Muscle of leg (tissue), 11 donors: Measurements from ENCODE around the gene TBXAS1. TPM values are rescaled to one million over a fixed set of nuclear protein-coding genes. Genes with fewer than 3 reads are reported as not detected.

Experiments used
- DNase-seq: peaks from one replicate; pipeline ENCODE4 v3.0.0; 2013
- H3K27ac ChIP-seq: one replicate; pipeline ENCODE4 v1.5.1; 2013; ENCODE audit warnings: mild to moderate bottlenecking, low read length, control low read depth
- H3K27me3 ChIP-seq: one replicate; pipeline ENCODE4 v1.6.1; 2013; ENCODE audit warnings: low read length; ENCODE audit not compliant: control insufficient read depth, insufficient read depth
- H3K36me3 ChIP-seq: one replicate; pipeline ENCODE4 v1.6.1; 2013; ENCODE audit warnings: low read length; ENCODE audit not compliant: control insufficient read depth, insufficient read depth
- H3K4me1 ChIP-seq: one replicate; pipeline ENCODE4 v1.6.1; 2013; ENCODE audit warnings: low read length; ENCODE audit not compliant: control insufficient read depth, insufficient read depth
- H3K4me3 ChIP-seq: one replicate; pipeline ENCODE4 v1.5.1; 2013; ENCODE audit warnings: low read length, control low read depth
- H3K9me3 ChIP-seq: replicated peaks from 2 replicates; pipeline ENCODE4 v1.6.1; 2013; ENCODE audit warnings: low read depth, low read length; ENCODE audit not compliant: control insufficient read depth
- WGBS: methylation state at CpG from one replicate; pipeline ENCODE4 v1.1.5; 2013; ENCODE audit warnings: missing lambda C conversion rate; ENCODE audit not compliant: insufficient coverage; 5-methylcytosine and 5-hydroxymethylcytosine counted together
- polyA plus RNA-seq, 8 donors: library from polyadenylated mRNA; unstranded; fragments of 120-200 nt; gene quantifications; one replicate each; pipeline versions ENCODE4 v1.2.1 to v1.2.3, GENCODE V29; 2013; ENCODE audit warnings: inconsistent platforms in 1 of 8, low replicate concordance in 1 of 8; ENCODE audit not compliant: insufficient read length in 8 of 8, insufficient read depth in 1 of 8
- total RNA-seq: library from RNA; stranded (reverse); fragments of 120-200 nt; gene quantifications from one replicate; pipeline ENCODE4 v1.2.4, GENCODE V29; 2013

Gene TBXAS1
- total and polyA plus RNA-seq, 9 donors = 2.6 to 4.5 (median 3.4) TPM

GRCh38 chr7:139949629-139950028, 120.6 kb downstream of the TBXAS1 start:
- Histone ChIP-seq H3K36me3 (no peaks in the 10 kb centered on the region), H3K27ac (no peak overlapping the region), H3K4me3 (no peak overlapping the region), H3K4me1 (no peaks in the 10 kb centered on the region), H3K27me3 (no peaks in the 10 kb centered on the region), H3K9me3 (peaks cover 5% of the 10 kb centered on the region)
- 88% methylated on average over 1 of the region's 3 CpGs for whole genome bisulfite sequencing
- DNase-seq = no peak

GRCh38 chr7:139950881-139951525, 121.9 kb downstream of the TBXAS1 start:
- peaks cover 2% of the 10 kb centered on the region for H3K4me1 ChIP-seq
- H3K27ac ChIP-seq = no peak overlapping the region
- H3K36me3 ChIP-seq = no peaks in the 10 kb centered on the region
- WGBS = 77% methylated on average over 6 of the region's 10 CpGs
- no peak overlapping the region for H3K4me3 ChIP-seq
- peaks cover 5% of the 10 kb centered on the region for H3K9me3 ChIP-seq
- DNase-seq = no peak
- H3K27me3 ChIP-seq = no peaks in the 10 kb centered on the region

GRCh38 chr7:139953229-139953628, 124.2 kb downstream of the TBXAS1 start:
- H3K36me3 ChIP-seq = no peaks in the 10 kb centered on the region
- H3K27ac ChIP-seq = no peak overlapping the region
- no peak for DNase-seq
- WGBS = 46% methylated on average over 6 of the region's 7 CpGs
- no peaks in the 10 kb centered on the region for H3K27me3 ChIP-seq
- H3K4me3 ChIP-seq = no peak overlapping the region
- peaks cover 2% of the 10 kb centered on the region for H3K4me1 ChIP-seq
- no peaks in the 10 kb centered on the region for H3K9me3 ChIP-seq

- peaks cover 2% of the 10 kb centered on the region for H3K4me1 ChIP-seq
- H3K27me3 ChIP-seq = no peaks in the 10 kb centered on the region
- H3K27ac ChIP-seq = no peak overlapping the region
- DNase-seq = no peak
- no peaks in the 10 kb centered on the region for H3K9me3 ChIP-seq
- no peaks in the 10 kb centered on the region for H3K36me3 ChIP-seq
- no peak overlapping the region for H3K4me3 ChIP-seq
- WGBS = 74% methylated on average over 17 of the region's 17 CpGs
Measured at GRCh38 chr7:139955109-139955820, 126.2 kb downstream of the TBXAS1 start.

GRCh38 chr7:139958599-139959284, 129.7 kb downstream of the TBXAS1 start:
- 94% methylated on average over 10 of the region's 14 CpGs for WGBS
- DNase-seq = no peak

GRCh38 chr7:139959285-139959628, 130.2 kb downstream of the TBXAS1 start:
- Histone ChIP-seq H3K27ac (no peak overlapping the region), H3K27me3 (no peaks in the 10 kb centered on the region), H3K4me3 (no peak overlapping the region), H3K36me3 (no peaks in the 10 kb centered on the region), H3K9me3 (no peaks in the 10 kb centered on the region), H3K4me1 (peaks cover 2% of the 10 kb centered on the region)
- no peak for DNase-seq
- WGBS = no CpG with 5 or more reads among the region's 6 CpGs

More at GRCh38 chr7:139958599-139959284, 129.7 kb downstream of the TBXAS1 start:
- H3K9me3 ChIP-seq = no peaks in the 10 kb centered on the region
- H3K4me3 ChIP-seq = no peak overlapping the region
- H3K27ac ChIP-seq = no peak overlapping the region
- no peaks in the 10 kb centered on the region for H3K36me3 ChIP-seq
- peaks cover 2% of the 10 kb centered on the region for H3K4me1 ChIP-seq
- no peaks in the 10 kb centered on the region for H3K27me3 ChIP-seq

GRCh38 chr7:139959718-139960117, 130.7 kb downstream of the TBXAS1 start:
- no peak overlapping the region for H3K27ac ChIP-seq
- DNase-seq = no peak
- 100% methylated on average over 1 of the region's 5 CpGs for WGBS
- H3K9me3 ChIP-seq = no peaks in the 10 kb centered on the region
- H3K4me3 ChIP-seq = no peak overlapping the region
- H3K36me3 ChIP-seq = no peaks in the 10 kb centered on the region
- no peaks in the 10 kb centered on the region for H3K27me3 ChIP-seq
- peaks cover 2% of the 10 kb centered on the region for H3K4me1 ChIP-seq

GRCh38 chr7:139960157-139960556, 131.1 kb downstream of the TBXAS1 start:
- no peaks in the 10 kb centered on the region for H3K9me3 ChIP-seq

GRCh38 chr7:139965942-139966628, 137.0 kb downstream of the TBXAS1 start:
- no peak for DNase-seq
- 75% methylated on average over 1 of the region's 4 CpGs for WGBS
- no peaks in the 10 kb centered on the region for H3K9me3 ChIP-seq
- H3K4me3 ChIP-seq = no peak overlapping the region
- no peaks in the 10 kb centered on the region for H3K36me3 ChIP-seq
- no peaks in the 10 kb centered on the region for H3K27me3 ChIP-seq
- H3K4me1 ChIP-seq = no peaks in the 10 kb centered on the region
- H3K27ac ChIP-seq = no peak overlapping the region

More at GRCh38 chr7:139960157-139960556, 131.1 kb downstream of the TBXAS1 start:
- H3K27me3 ChIP-seq = no peaks in the 10 kb centered on the region
- H3K36me3 ChIP-seq = no peaks in the 10 kb centered on the region
- H3K4me1 ChIP-seq = no peaks in the 10 kb centered on the region
- H3K4me3 ChIP-seq = no peak overlapping the region
- no peak for DNase-seq
- H3K27ac ChIP-seq = no peak overlapping the region
- 60% methylated on average over 1 of the region's 6 CpGs for WGBS

- 86% methylated on average over 5 of the region's 5 CpGs for WGBS
- DNase-seq = no peak
- Histone ChIP-seq H3K4me1 (no peaks in the 10 kb centered on the region), H3K36me3 (no peaks in the 10 kb centered on the region), H3K27ac (no peak overlapping the region), H3K27me3 (no peaks in the 10 kb centered on the region), H3K4me3 (no peak overlapping the region), H3K9me3 (no peaks in the 10 kb centered on the region)
Measured at GRCh38 chr7:139966949-139967348, 137.9 kb downstream of the TBXAS1 start.
